HG03521 (cell line): ENCODE measurements around the gene COL19A1.

ENCODE experiments used
- ATAC-seq: cut with Tn5 transposase; IDR thresholded peaks from one replicate; pipeline ENCODE4 v1.9.1; 2021; ENCODE audit warnings: mild to moderate bottlenecking, moderate library complexity; ENCODE audit not compliant: unreplicated experiment

Gene COL19A1

DNA sequence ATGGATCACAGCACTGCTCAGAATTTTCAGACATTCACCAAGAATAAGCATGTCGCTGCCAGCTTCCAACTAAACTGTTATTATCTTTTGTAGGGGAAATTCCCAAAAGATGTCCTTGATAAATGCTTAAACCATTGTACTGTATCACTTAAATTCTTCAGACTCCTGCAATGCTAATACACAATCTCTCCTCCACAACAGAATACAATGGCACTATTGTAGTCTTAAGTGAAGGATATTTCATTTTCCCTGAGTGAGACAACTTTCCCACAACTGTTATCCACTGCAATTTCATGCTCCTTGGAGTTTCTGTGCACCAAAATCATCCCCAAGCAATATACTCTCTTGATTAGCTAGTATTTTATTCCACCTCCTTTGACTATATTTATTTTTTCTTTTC is 246.8 kb downstream of the COL19A1 start:
- no peak for ATAC-seq

- ATAC-seq: no peak
Measured at GRCh38 chr6:70118670-70119069, 252.3 kb downstream of the COL19A1 start.

DNA sequence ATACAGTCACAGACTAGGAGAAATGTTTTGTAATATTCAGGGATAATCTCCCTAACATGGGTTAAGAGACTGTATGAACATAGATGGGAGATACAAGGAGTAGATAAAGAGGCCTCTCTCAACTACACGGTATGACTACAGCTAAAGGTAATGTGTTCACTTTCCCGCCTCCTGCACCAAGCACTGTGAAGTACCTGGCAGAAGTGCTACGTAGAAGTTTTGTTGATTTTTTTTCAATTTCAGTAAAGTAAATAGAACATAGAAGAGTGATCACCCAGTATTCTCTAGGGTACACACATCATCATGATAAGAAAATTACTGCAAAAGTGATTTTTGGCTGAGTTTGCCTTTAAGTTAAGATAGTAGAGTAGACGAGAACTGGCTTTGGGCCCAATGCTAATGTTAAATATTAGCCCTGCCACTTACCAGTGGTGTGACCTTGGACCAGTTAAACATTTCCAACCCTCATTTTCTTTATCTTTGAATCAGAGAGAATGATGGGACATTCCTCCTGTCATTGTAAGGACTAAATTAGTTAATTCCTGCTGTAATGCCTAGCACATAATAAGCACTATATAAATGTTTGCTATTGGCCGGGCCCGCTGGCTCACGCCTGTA is 253.0 kb downstream of the COL19A1 start:
- no peak for ATAC-seq

- ATAC-seq: no peak
Measured at GRCh38 chr6:70124443-70124842, 258.1 kb downstream of the COL19A1 start.

GRCh38 chr6:70124882-70125545 is 258.7 kb downstream of the COL19A1 start:
- ATAC-seq: no peak

- ATAC-seq: no peak
Measured at GRCh38 chr6:70125602-70126001, 259.2 kb downstream of the COL19A1 start.

DNA sequence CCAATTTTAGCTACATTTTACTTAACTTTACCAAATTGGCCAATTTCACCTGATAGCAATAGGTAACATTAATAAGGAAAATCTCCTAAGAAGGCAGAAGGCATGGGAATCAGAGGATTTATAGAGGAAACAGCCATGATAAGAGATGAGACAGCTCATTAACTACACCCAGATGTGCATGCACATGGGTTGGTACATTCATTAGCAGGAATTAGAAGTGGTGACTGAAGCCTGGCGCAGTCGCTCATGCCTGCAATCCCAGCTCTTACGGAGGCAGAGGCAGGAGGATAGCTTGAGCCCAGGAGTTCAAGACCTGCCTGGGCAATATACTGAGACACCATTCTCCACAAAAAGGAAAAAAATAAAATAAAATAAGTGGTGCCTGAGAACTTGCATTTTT is 263.0 kb downstream of the COL19A1 start:
- no peak for ATAC-seq

DNA sequence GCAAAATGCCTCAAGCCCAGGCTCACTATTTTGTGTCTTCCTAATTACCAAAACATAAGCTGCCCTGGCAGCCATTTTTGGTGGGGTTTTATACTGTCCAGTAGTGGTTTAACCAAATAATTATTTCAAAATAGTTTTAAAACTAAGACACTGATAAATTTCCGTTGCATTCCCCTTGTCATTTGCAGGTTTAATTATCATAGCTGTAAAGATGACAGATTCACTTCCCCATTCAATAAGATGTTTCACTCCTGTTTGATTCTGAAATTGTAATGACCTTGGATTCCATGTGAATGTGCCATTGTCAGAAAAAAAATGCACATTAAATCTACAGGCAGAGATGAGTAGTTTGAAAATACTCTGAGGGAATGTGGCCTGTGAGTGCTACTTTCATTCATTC is 264.5 kb downstream of the COL19A1 start:
- ATAC-seq: no peak

- ATAC-seq: peak; percentile 75
Measured at GRCh38 chr6:70131528-70131927, 265.2 kb downstream of the COL19A1 start.

GRCh38 chr6:70133246-70133645 is 266.9 kb downstream of the COL19A1 start:
- no peak for ATAC-seq

GRCh38 chr6:70134542-70134941 is 268.2 kb downstream of the COL19A1 start:
- no peak for ATAC-seq

- ATAC-seq: no peak
Measured at GRCh38 chr6:70135219-70136160, 269.1 kb downstream of the COL19A1 start.

GRCh38 chr6:70136996-70137395 is 270.6 kb downstream of the COL19A1 start:
- no peak for ATAC-seq

DNA sequence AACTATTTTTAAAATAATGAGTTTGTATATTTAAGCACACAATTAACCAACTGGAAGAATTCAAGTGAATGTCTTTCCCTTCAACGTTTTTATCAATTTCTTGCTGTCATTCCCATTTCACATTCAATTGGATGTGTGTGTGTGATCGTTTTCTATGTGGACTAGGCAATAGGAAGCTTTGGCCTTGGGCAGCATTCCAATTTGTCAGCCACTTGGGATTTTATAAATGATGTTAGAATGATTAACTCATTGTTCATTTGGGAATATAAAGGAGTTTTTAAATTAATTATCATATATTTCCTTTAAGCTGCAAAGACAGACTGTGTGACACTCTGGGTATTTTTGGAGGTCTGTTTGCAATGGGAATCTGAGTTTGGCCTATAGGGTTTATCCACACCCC is 274.1 kb downstream of the COL19A1 start:
- ATAC-seq: no peak

DNA sequence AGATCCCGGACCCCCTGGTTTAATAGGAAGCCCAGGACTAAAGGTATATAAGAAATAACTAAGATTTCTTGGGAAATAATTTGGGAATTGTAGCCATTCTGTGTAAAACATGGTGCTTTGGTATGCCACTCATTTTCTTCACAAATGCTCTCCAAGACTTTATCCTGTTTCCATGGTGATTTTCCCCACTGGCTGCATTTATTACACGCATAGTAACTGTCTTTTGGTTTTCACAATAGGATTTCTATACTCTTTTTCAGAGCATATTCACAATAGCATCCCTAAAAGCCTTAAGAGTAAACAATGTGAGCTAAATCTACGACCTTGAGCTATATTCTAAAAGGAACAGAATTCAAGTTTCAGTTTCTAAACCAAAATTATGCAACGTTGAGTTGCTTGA is 275.7 kb downstream of the COL19A1 start:
- no peak for ATAC-seq

- no peak for ATAC-seq
Measured at GRCh38 chr6:70145178-70145577, 278.8 kb downstream of the COL19A1 start.

- ATAC-seq: no peak
Measured at GRCh38 chr6:70149209-70149788, 282.9 kb downstream of the COL19A1 start.

GRCh38 chr6:70150521-70150920 is 284.2 kb downstream of the COL19A1 start:
- ATAC-seq: no peak

DNA sequence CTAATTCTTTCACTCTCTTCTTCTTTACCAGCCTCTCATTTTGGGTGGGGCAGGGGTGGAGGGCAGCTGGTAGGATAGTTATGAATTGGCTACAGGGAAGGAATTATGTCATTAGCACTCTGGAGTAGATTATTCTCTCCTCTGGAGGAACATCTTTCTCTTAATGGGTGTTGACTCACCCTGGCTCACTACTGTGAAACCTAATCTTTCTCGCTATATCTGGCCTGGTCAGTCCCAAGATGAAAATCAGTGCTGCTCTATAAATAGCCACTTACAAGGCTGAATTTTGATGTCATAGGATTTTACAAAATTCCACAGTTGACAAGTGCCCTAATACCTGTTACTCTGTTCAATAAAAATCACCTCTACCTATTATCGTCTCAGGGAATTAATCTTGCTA is 285.3 kb downstream of the COL19A1 start:
- no peak for ATAC-seq

DNA sequence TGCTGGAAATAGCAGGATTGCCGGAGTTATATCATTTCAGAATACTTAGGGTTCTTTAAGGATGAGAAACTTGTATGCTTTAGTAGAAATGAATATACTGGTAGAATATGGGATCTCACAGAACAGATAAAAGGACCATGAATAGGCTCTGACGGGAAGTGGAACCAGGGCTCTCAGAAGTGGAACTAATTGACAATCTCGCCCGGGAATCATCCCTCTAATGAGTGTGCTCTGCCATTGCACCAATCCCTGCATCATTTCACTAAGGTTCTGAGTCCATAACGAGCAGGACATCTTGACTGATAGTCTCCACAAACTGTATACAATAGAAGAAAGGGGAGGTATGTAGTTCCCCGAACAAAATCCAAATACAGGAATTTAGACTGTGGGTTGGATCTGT is 286.4 kb downstream of the COL19A1 start:
- no peak for ATAC-seq

DNA sequence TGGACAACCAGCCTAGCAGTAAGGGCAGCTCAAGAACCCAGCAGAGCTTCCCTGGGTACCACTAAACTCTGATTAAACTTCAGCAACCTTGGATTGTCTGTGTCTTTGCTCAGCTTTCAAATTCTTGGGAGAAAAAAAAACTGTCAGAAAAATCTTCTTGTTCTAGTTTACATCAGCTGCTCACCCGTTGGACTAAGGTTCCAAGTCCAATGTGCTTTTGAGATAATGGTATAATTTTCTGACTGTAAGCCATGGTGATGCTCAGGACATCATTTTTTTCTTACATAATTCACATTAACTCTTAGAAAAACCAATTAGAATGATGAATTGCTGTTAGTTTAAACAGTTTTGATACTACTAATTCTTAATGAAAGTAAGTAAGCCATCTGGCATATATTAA is 290.7 kb downstream of the COL19A1 start:
- ATAC-seq: no peak
